Measurements from ENCODE around the gene TDP1. TPM values are rescaled to one million over a fixed set of nuclear protein-coding genes. Genes with fewer than 3 reads are reported as not detected.

The TDP1 gene
- total and polyA plus RNA-seq, 2 experiments from 2014 or later = 23.0 to 63.6 TPM

DNA sequence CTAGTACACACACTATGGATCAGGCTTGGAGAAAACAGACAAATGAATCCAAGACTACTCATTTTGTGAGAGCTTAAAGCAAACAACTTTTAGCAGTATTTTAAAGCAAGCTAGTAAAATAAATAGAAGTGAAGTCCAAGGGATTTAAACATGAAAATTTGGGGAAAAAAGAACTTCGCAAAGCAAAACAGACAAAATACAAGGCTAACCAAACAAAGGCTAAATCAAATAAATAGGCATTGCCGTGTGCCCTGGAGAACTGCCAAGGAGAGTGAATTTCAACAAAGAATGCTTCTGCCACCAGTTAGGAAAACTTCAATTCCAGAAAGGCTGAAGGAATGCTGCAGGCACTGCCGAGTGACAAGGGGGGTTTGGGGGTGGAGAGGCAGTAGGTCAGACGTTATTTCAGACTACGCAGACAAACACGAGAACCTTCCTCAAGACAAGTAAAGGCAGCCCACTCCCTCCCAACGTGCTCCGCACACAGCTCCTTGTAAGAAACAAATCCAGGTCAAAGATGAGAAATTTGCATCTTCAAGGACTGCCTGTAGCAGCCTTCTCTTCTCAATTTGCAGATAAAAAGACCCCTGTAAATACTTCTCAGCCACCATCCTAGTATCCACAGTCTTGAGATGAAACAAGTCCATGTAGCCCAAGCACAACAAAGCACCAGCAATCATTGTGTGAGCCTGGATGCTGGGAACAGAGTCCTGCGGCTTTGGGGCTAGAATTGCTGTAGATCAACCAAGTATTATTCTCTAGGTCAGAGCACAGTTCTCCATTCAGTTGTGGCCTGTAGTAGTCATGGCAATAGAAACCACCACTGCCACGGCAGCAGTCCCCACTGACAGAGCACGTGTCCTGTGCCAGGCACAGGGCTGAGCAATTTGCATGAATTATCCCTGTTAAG is 44.5 kb upstream of the TDP1 start (continued):
- peak; percentile 77 for TF ChIP-seq ZNF462 (CRISPR knock-in tag; IDR thresholded peaks at IDR 0.05)

DNA sequence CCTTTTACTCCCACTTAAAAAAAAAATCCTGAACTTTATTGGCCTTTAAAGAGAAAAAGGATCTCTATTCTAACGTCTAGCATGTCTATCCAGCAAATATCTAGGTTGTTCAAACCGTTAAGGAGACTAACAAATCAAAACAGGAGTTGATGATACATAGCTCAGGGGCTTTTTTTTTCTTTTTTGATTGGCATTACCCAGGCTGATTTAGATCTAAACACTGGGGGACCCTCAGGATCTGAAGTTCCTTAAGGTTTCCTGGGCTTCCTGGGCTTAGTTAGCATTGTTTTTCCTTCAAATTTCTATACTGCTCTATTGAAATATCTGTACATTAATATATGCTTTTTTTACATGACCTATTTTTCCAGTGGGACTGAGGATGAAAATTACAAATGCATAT is 43.5 kb upstream of the TDP1 start:
- no peaks in the 10 kb centered on the region for H3K9me3 Mint-ChIP-seq
- no peak overlapping the region; the same call in 2 of the 3 replicates for H3K4me3 Mint-ChIP-seq
- peaks cover 9% of the 10 kb centered on the region for H3K27me3 Mint-ChIP-seq (ENCODE audit: insufficient read depth, low read depth, poor library complexity)
- H2AFZ ChIP-seq = no peak overlapping the region
- no peaks in the 10 kb centered on the region for H3K79me2 ChIP-seq (replicated peaks; ENCODE audit: insufficient read depth)
- H3K27ac ChIP-seq (ENCODE audit: low read depth) = 0 out of 2 replicates have a peak overlapping the region, but pooled peaks have one; percentile 30
- H3K4me1 ChIP-seq (ENCODE audit: insufficient read depth) = peaks cover 31% of the 10 kb centered on the region
- H3K36me3 Mint-ChIP-seq (ENCODE audit: low read depth) = no peaks in the 10 kb centered on the region
- H3K4me1 Mint-ChIP-seq = peaks cover 44% of the 10 kb centered on the region
- H3F3A ChIP-seq (replicated peaks; ENCODE audit: low read depth) = no peaks in the 10 kb centered on the region
- H3K27me3 ChIP-seq (ENCODE audit: insufficient read depth) = no peaks in the 10 kb centered on the region
- H3K27ac Mint-ChIP-seq = no peak overlapping the region; the same call in 1 of the 2 replicates
- no peaks in the 10 kb centered on the region for H3K36me3 ChIP-seq (ENCODE audit: insufficient read depth)
- peak overlapping the region; percentile 33; the same call in 1 of the 2 replicates for H3K4me2 ChIP-seq
- H4K20me1 ChIP-seq (replicated peaks; ENCODE audit: insufficient read depth) = no peaks in the 10 kb centered on the region
- DNase-seq (ENCODE audit: low spot score) (no peak), ATAC-seq (no peak)
- H3K9me2 ChIP-seq (ENCODE audit: insufficient read depth) = no peaks in the 10 kb centered on the region
- no peak overlapping the region for H3K4me3 ChIP-seq
- TF ChIP-seq STAT1 (IDR thresholded peaks at IDR 0.05; ENCODE audit: unreplicated experiment) (no peak), NANOG (IDR thresholded peaks at IDR 0.05; ENCODE audit: borderline replicate concordance) (no peak), EZH2phosphoT487 (IDR thresholded peaks at IDR 0.05; ENCODE audit: unreplicated experiment) (no peak), ZNF114 (CRISPR knock-in tag; IDR thresholded peaks at IDR 0.05) (no peak), EZH2 (IDR thresholded peaks at IDR 0.05; ENCODE audit: low read depth, unreplicated experiment) (no peak), CREB1 (CRISPR knock-in tag; IDR thresholded peaks at IDR 0.05; ENCODE audit: low read depth) (no peak), REST (IDR thresholded peaks at IDR 0.05; ENCODE audit: unreplicated experiment) (no peak)
